Erythroblast (primary cell): ENCODE measurements around the gene CD81.

Experiments used
- DNase-seq, 2 experiments: peaks; one replicate each; lab custom pipeline; 2025; lab: John Stamatoyannopoulos, UW
- GATA1 ChIP-seq: IDR thresholded peaks from 2 replicates; pipeline ENCODE4 v1.6.1; 2011; ENCODE audit warnings: low read depth, mild to moderate bottlenecking, control low read depth, low read length, moderate library complexity
- POLR2A ChIP-seq: IDR thresholded peaks from 2 replicates; pipeline ENCODE4 v1.6.1; 2011; ENCODE audit warnings: mild to moderate bottlenecking, low read length

The CD81 gene

GRCh38 chr11:2393941-2394817 is 17.1 kb downstream of the CD81 start:
- no peak for DNase-seq
- TF ChIP-seq GATA1 (no peak), POLR2A (no peak)

DNA sequence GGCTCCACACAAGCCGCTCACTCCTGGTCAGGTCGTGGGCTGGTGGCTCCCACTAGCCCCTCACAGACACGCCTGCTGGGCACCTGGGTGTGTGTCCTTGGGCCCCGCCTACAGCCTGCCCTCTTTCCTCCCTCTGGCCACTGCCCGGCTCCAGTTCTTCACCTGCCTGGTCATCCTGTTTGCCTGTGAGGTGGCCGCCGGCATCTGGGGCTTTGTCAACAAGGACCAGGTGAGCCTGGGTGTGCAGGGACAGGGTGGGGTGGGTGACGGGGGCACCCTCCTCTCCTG is 17.7 kb downstream of the CD81 start:
- TF ChIP-seq GATA1 (no peak), POLR2A (no peak)
- DNase-seq: no peak

DNA sequence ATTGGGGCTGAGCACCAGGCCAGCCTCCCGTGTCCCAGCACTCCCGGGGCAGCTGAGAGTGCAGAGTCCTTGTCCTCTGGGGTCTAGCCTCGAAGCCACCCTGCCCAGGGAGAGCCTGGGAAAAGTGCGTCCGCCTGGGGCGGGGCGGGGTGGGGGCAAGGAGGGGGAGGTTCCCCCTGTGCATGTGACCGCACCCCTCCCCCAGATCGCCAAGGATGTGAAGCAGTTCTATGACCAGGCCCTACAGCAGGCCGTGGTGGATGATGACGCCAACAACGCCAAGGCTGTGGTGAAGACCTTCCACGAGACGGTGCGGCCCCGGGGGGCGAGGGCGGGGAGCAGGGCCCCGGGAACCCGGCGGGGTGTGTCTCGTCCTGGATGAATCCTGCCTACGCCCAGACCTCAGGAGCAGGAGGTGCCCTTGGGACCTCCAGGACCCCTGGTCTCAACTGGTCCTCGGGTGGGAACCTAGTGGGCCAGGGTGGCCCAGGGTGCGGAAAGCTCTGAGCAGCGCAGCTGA is 18.2 kb downstream of the CD81 start:
- DNase-seq: no peak
- TF ChIP-seq GATA1 (no peak), POLR2A (no peak)

GRCh38 chr11:2395856-2396255 is 18.7 kb downstream of the CD81 start:
- TF ChIP-seq GATA1: no peak
- no peak for TF ChIP-seq POLR2A

GRCh38 chr11:2396471-2396870 is 19.4 kb downstream of the CD81 start:
- TF ChIP-seq POLR2A (no peak), GATA1 (no peak)
- DNase-seq: no peak

More at GRCh38 chr11:2395856-2396255, 18.7 kb downstream of the CD81 start:
- no peak for DNase-seq

DNA sequence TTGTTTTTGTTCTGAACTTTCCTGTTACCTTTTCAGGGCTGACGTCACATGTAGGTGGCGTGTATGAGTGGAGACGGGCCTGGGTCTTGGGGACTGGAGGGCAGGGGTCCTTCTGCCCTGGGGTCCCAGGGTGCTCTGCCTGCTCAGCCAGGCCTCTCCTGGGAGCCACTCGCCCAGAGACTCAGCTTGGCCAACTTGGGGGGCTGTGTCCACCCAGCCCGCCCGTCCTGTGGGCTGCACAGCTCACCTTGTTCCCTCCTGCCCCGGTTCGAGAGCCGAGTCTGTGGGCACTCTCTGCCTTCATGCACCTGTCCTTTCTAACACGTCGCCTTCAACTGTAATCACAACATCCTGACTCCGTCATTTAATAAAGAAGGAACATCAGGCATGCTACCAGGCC is 19.9 kb downstream of the CD81 start:
- DNase-seq: no peak
- TF ChIP-seq GATA1: no peak
- no peak for TF ChIP-seq POLR2A

DNA sequence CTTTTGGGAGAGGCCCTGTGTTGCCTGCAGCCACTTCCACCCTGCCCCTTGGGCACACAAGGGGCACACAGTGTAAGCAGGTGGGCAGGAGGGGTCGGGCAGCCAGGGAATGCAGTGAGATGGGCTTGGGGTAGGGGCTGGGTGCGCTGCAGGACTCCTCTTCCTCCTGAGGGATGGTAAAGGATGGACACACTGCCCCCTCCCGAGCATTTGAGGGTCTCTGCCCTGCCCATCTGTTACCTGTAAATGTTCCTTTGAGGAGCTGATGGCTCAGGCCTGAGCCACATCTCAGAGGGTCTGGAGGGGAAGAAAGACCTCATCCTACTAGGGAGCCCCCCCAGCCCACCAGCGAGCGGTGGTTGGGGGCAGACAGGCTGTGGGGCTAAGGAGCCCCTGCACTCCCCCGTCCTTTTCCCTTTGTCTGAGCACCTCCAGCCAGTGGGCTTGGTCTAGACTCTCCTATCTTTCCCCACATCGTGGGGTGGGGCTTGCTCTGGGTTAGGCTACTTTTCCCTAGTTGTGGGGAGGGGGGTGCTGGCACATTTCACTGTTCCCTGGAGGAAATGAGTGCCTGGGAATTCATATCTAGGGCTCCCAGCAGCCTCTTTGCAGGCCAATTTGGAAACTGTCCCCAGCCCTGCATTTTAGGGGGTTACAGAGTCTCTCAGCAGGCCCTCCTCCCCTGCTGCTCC is 21.7 kb downstream of the CD81 start:
- peak in 1 of 2 experiments; percentile 29 for DNase-seq
- no peak for TF ChIP-seq POLR2A
- no peak for TF ChIP-seq GATA1

- DNase-seq: peak in 1 of 2 experiments; percentile 74
- TF ChIP-seq POLR2A (no peak), GATA1 (no peak)
Measured at GRCh38 chr11:2399488-2400068, 22.5 kb downstream of the CD81 start.

DNA sequence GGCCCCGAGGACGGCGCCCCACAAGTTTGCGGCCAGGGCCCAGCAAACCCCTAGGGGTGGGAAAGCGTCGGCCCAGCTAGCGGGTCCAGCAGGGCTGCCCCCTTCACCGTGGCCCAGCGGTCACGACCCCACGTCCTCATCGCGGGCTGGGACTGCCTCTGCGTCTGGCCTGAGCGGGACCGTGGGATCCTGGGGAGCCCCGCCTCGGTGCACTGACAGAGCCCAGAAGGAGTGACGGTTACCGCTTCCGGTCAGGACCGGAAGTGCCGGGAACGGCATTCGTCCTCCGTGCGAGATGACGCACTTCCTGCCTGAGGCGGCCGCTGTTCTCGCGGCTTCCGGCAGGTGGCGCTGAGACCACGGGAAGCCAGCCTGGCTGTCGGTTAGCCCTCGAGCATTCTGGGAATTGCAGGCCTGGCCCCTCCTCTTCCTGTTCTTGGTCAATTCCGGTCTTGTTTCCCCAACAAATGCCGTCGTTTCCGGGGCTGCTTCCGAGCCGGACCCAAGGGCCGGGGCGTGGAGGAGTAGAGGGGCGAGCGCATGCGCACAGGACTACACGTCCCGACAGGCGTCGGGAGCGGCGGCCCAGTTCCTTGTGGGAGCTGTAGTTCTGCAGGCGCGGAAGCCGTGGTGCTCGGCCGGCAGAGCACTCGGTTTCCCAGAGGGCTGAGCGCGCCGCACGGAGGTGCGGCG is 23.1 kb downstream of the CD81 start, which contains the start of gene TSSC4:
TSSC4 (plus strand) TSS at position 682 of the 693 bp plus-strand sequence. CDS start 1,884 bp downstream, outside the sequence.
- TF ChIP-seq POLR2A: peak; percentile 94
- TF ChIP-seq GATA1: no peak

GRCh38 chr11:2400762-2401435 is 23.8 kb downstream of the CD81 start:
- peak; percentile 46 to 68 for DNase-seq
- no peak for TF ChIP-seq POLR2A

More for the DNA sequence above, 23.1 kb downstream of the CD81 start, which contains the start of gene TSSC4:
- peak; percentile 100 for DNase-seq

DNA sequence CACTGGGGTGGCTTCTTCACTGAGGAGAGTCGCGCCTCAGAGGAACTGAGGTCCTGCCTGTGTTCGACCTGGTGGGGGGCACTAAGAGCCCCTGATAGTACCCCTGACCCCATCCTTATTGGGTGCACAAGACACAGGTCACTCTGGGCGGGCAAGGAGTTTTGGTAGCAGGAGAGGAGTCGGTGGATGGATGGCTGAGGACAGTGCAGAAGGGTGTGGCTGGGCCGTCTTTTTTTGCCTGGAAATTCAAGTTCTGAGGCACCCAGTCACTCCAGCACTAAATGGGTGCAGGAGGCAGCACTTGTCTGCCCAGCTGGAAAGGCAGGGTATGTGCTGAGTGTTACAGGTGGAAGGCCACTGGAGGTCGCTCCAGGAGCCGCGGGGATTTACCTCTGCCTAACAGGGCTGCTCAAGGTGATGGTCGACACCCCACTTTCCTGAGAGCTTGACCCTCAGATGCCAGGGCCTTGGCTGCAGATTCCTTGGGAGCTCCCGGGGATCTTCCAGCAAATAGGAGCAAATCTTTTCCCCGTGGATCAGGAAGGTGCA is 24.4 kb downstream of the CD81 start:
- DNase-seq: peak in 1 of 2 experiments; percentile 37

GRCh38 chr11:2402106-2402505 is 25.0 kb downstream of the CD81 start:
- no peak for DNase-seq
- TF ChIP-seq GATA1 (no peak), POLR2A (no peak)

More for the DNA sequence above, 24.4 kb downstream of the CD81 start:
- TF ChIP-seq POLR2A: no peak
- no peak for TF ChIP-seq GATA1
